Measurements from ENCODE around the gene ASTN1.

ASTN1 gene

GRCh38 chr1:176938375-176938774 lies 226.1 kb downstream of the ASTN1 start:
- DNase-seq (ENCODE audit: low read depth in 1 of 2, low spot score in 1 of 2) = no peak
- in situ Hi-C loops (cut with HindIII; ENCODE audit: low pct_unique_long_range_greater_than_20kb, low sequenced_read_pairs) = no loop called here
- TF ChIP-seq JUND (IDR thresholded peaks at IDR 0.05; ENCODE audit: low read depth) = no peak

- TF ChIP-seq JUND (IDR thresholded peaks at IDR 0.05; ENCODE audit: low read depth) = no peak
- DNase-seq (ENCODE audit: low read depth in 1 of 2, low spot score in 1 of 2) = no peak
- in situ Hi-C loops (cut with HindIII; ENCODE audit: low pct_unique_long_range_greater_than_20kb, low sequenced_read_pairs) = no loop called here
These were observed 230.1 kb downstream of the ASTN1 start for GRCh38 chr1:176934370-176934769.

DNA sequence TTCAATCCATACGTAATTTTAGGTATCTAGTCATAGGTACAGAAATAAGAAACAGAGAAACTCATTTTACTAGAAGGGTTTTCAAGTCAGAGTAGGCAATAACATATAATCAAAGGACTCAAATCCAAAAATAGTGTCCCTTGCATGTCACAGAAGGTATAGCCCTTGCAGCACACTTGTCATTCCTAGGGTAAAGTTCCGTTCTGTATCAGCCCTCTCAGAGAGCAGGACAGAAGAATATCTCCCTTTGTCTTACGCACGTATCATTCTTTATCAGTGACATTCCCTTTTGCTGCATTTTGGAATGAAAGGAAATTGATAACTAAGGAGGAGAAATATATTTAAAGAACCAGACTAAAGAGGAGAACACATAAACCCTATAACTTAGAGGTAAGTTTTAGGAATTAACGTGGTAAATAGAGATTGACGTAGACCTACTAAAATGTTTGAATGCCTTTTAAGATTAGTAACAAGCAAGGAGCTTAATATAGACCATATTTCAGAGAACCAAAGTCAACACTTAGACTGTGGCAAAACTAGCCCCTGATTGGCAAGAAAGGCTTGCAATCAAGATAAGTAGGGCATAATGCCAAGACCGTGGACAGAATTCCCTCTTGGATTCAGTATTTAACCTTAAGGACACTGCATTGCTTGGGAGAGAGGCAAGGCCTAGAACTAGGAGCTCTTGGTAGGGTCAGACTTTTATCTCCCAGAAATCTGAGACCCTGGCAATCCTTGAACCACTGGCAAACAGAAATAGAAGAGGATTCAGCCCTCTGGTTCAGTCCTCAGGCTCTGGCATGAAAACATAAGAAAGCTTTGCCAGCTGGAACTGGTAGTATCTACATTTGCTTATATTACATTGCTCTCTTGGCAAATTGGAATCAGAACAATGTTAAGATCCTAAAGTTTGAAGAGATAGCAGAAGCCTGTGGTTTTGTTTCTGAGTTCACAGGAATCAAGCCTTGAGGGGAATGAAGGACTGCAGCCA lies 232.1 kb downstream of the ASTN1 start:
- in situ Hi-C loops (cut with HindIII; ENCODE audit: low pct_unique_long_range_greater_than_20kb, low sequenced_read_pairs) = no loop called here
- DNase-seq (ENCODE audit: low read depth in 1 of 2, low spot score in 1 of 2) = no peak
- no peak for TF ChIP-seq JUND (IDR thresholded peaks at IDR 0.05; ENCODE audit: low read depth)

DNA sequence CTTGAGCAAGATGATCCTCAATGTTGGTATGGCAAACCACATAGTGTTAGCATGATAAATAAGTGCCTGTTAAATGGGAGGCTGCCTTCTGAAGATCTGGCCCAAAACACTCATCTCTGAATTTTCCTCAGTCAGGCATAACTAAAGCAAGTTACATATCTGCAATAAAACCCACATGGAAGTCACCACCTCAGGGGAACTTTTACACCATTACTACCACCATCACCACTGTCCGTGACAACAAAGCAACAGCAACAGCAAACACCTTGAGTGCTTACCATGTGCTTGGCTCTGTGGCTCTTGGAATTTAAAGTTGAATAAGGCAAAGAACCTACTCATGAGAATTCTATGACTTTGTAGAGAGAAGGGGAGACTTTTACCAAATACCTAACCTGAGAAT lies 233.0 kb downstream of the ASTN1 start:
- no peak for DNase-seq (ENCODE audit: low read depth in 1 of 2, low spot score in 1 of 2)
- in situ Hi-C loops (cut with HindIII; ENCODE audit: low pct_unique_long_range_greater_than_20kb, low sequenced_read_pairs) = no loop called here

GRCh38 chr1:176926330-176927086 lies 238.0 kb downstream of the ASTN1 start:
- no peak for TF ChIP-seq JUND (IDR thresholded peaks at IDR 0.05; ENCODE audit: low read depth)

More for the DNA sequence above, 233.0 kb downstream of the ASTN1 start:
- no peak for TF ChIP-seq JUND (IDR thresholded peaks at IDR 0.05; ENCODE audit: low read depth)

DNA sequence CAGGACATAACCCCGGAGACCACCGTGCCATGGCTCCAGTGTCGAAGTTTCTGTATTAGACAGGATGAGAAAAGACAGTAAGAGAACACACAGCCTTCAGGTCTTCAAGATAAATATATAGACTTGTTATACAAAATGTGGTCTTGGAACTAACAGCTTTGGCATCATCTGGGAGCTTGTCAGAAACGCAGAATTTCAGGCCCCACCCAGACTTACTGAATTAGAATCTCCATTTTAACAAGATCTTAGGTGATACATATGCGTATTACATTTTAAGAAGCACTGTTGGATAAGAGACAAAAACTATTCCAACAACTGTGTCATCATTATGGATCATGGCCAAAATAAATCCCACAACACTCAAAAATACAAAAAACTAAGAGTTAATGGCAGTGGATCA lies 239.3 kb downstream of the ASTN1 start:
- no peak for TF ChIP-seq JUND (IDR thresholded peaks at IDR 0.05; ENCODE audit: low read depth)
- in situ Hi-C loops (cut with HindIII; ENCODE audit: low pct_unique_long_range_greater_than_20kb, low sequenced_read_pairs) = no loop called here
- no peak for DNase-seq (ENCODE audit: low read depth in 1 of 2, low spot score in 1 of 2)

More at GRCh38 chr1:176926330-176927086, 238.0 kb downstream of the ASTN1 start:
- DNase-seq (ENCODE audit: low read depth in 1 of 2, low spot score in 1 of 2) = no peak
- in situ Hi-C loops (cut with HindIII; ENCODE audit: low pct_unique_long_range_greater_than_20kb, low sequenced_read_pairs) = no loop called here

- DNase-seq (ENCODE audit: low read depth in 1 of 2, low spot score in 1 of 2) = no peak
- no peak for TF ChIP-seq JUND (IDR thresholded peaks at IDR 0.05; ENCODE audit: low read depth)
- in situ Hi-C loops (cut with HindIII; ENCODE audit: low pct_unique_long_range_greater_than_20kb, low sequenced_read_pairs) = no loop called here
These were observed 241.2 kb downstream of the ASTN1 start for GRCh38 chr1:176923283-176923682.

- in situ Hi-C loops (cut with HindIII; ENCODE audit: low pct_unique_long_range_greater_than_20kb, low sequenced_read_pairs) = no loop called here
These were observed 244.8 kb downstream of the ASTN1 start for GRCh38 chr1:176919386-176920378.

DNA sequence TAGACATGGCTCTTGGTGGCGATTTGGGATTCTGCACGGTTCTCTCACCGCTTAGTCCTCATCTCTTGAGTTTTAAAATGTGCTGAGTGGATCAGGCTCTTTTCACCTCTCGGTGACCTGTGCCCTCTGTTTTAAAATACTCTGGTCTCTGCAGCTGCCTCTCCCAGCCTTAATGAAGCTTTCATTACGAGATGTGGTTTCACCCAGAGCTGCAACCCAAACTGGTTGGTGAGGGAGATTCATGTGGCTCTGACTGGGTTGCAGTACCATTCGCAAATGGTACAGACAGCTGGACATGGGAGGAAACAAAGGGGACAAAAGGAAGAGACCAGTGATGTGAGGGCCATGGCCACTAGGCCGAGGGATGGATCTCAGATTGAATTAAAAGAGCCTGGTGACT lies 258.9 kb downstream of the ASTN1 start:
- in situ Hi-C loops (cut with HindIII; ENCODE audit: low pct_unique_long_range_greater_than_20kb, low sequenced_read_pairs) = no loop called here
- TF ChIP-seq JUND (IDR thresholded peaks at IDR 0.05; ENCODE audit: low read depth) = no peak
- DNase-seq (ENCODE audit: low read depth in 1 of 2, low spot score in 1 of 2) = no peak

More at GRCh38 chr1:176919386-176920378, 244.8 kb downstream of the ASTN1 start:
- no peak for TF ChIP-seq JUND (IDR thresholded peaks at IDR 0.05; ENCODE audit: low read depth)
- no peak for DNase-seq (ENCODE audit: low read depth in 1 of 2, low spot score in 1 of 2)

DNA sequence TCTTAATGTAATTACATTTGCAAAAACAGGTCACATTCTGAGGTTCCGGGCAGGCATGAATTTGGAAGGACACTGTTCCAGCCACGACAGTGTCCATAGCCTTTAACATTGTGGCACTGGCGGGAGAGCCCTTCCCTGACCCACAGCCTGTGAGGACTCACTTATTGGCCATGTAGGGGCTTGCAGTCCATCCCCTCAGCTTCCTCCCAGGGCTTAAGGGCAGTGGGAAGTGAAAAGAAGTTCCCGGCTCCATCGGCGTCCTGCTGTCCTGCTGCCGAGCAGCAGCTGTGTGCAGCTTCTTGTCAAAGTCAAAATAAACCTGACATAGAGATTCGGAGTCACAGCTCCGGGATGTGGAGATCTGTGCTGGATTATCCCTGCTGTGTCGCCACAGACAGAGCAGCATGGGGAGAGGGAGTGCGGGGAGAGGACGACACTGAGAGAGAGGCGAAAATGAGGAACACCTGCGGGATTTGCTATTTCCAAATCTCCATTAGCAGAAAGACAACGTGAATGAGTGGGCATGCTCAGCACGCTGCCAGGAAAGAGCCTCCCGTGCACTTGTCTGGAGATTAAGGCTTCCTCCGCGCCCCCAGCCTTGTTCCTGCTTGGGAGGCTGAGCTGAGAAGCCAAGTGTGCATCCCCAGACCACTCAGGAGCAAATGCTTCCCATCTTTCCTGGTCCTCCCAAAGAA lies 260.3 kb downstream of the ASTN1 start:
- DNase-seq (ENCODE audit: low read depth in 1 of 2, low spot score in 1 of 2) = no peak
- TF ChIP-seq JUND (IDR thresholded peaks at IDR 0.05; ENCODE audit: low read depth) = no peak
- in situ Hi-C loops (cut with HindIII; ENCODE audit: low pct_unique_long_range_greater_than_20kb, low sequenced_read_pairs) = no loop called here

DNA sequence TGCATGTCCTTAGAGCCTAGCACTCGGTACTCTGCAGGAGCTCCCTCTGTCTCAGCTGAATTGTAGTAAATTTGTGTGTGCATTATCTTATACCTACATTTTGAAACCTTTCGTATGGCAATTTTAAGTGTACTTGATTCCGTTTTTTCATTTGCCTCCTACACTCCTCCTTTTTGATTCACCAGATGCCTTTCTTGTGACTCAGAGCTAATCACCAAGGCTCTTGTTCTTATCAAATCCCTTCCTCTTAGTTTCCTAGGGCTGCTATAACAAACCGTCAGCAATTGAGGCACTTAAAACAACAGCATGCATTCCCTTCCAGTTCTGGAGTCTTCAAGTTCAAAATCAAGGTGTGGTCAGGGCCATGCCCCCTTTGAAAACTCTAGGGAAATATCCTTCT lies 261.0 kb downstream of the ASTN1 start:
- no peak for DNase-seq (ENCODE audit: low read depth in 1 of 2, low spot score in 1 of 2)
- no peak for TF ChIP-seq JUND (IDR thresholded peaks at IDR 0.05; ENCODE audit: low read depth)
- in situ Hi-C loops (cut with HindIII; ENCODE audit: low pct_unique_long_range_greater_than_20kb, low sequenced_read_pairs) = no loop called here

Data from T47D (cell line).